Measurements from ENCODE around the gene ADAMTS14. TPM values are rescaled to one million over a fixed set of nuclear protein-coding genes. Genes with fewer than 3 reads are reported as not detected.

The ADAMTS14 gene
- 0.02 TPM for total RNA-seq (2013)
- polyA plus RNA-seq = under 1 TPM in 1 of 3 donors, not detected in 2; 0.05 TPM
- 0.14 and 0.72 TPM in 2 replicates for polyA minus RNA-seq
- total RNA-seq = 0 to 1.7 (median 0.13) reads per million in 11 experiments

GRCh38 chr10:70672165-70673042 is at the start of gene ADAMTS14:
TSS of gene ADAMTS14 (plus strand) at chr10:70672506. CDS start at chr10:70672803, 297 bp downstream.
- Mint-ChIP-seq H3K9me3 (peaks cover 0 to 15% (median 5%) of the 10 kb centered on the region in 7 donors), H3K4me3 (peak within 1 kb of the TSS; percentile 45 to 90), H3K4me1 (peaks cover 8% of the 10 kb centered on the region), H3K27me3 (ENCODE audit: low read depth in 3 of 3) (peaks cover 26 to 42% (median 35%) of the 10 kb centered on the region in 3 donors), H3K36me3 (no peaks in the 10 kb centered on the region), H3K27ac (no peak within 1 kb of the TSS)
- H3K9ac ChIP-seq (ENCODE audit: insufficient read depth, low read length, poor library complexity, severe bottlenecking) = no peak within 1 kb of the TSS
- H3K9me3 ChIP-seq (replicated peaks in 1 of 2; ENCODE audit: control insufficient read depth in 1 of 2, insufficient read depth in 1 of 2, low read length in 2 of 2) = no peaks in the 10 kb centered on the region
- H3K27ac ChIP-seq (ENCODE audit: low read depth in 1 of 2, low read length in 2 of 2) = no peak within 1 kb of the TSS
- no peak for DNase-seq
- no peak within 1 kb of the TSS for H2AFZ ChIP-seq (ENCODE audit: insufficient read depth, low read depth, low read length, poor library complexity, severe bottlenecking)
- H3K27me3 ChIP-seq (ENCODE audit: control insufficient read depth in 2 of 2, insufficient read depth in 2 of 2, low read length in 2 of 2) = peaks cover 16 to 21% of the 10 kb centered on the region in 2 donors
- no peaks in the 10 kb centered on the region for H3K79me2 ChIP-seq (ENCODE audit: insufficient read depth, low read length)
- peak within 1 kb of the TSS; percentile 54 for H3K4me2 ChIP-seq (replicated peaks; ENCODE audit: extremely low read depth, low read length, poor library complexity, severe bottlenecking)
- 2% methylated on average over 95 of the region's 100 CpGs for WGBS (ENCODE audit: insufficient coverage)
- H4K20me1 ChIP-seq (ENCODE audit: insufficient read depth, low read length) = no peaks in the 10 kb centered on the region
- intact Hi-C loops (cut with micrococcal nuclease) = no loop called here
- peak within 1 kb of the TSS in 1 of 3 experiments; percentile 48 for H3K4me3 ChIP-seq (replicated peaks in 1 of 3; ENCODE audit: low read depth in 2 of 3, low read length in 3 of 3)
- TF ChIP-seq, protein P1, sequence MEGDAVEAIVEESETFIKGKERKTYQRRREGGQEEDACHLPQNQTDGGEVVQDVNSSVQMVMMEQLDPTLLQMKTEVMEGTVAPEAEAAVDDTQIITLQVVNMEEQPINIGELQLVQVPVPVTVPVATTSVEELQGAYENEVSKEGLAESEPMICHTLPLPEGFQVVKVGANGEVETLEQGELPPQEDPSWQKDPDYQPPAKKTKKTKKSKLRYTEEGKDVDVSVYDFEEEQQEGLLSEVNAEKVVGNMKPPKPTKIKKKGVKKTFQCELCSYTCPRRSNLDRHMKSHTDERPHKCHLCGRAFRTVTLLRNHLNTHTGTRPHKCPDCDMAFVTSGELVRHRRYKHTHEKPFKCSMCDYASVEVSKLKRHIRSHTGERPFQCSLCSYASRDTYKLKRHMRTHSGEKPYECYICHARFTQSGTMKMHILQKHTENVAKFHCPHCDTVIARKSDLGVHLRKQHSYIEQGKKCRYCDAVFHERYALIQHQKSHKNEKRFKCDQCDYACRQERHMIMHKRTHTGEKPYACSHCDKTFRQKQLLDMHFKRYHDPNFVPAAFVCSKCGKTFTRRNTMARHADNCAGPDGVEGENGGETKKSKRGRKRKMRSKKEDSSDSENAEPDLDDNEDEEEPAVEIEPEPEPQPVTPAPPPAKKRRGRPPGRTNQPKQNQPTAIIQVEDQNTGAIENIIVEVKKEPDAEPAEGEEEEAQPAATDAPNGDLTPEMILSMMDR (IDR thresholded peaks at IDR 0.05) = no peak
- H3K4me1 ChIP-seq (ENCODE audit: control insufficient read depth in 1 of 2, insufficient read depth in 2 of 2, low read length in 2 of 2) = peaks cover 2 to 9% of the 10 kb centered on the region in 2 donors
- H3K36me3 ChIP-seq (replicated peaks in 1 of 2; ENCODE audit: control insufficient read depth in 1 of 2, insufficient read depth in 2 of 2, low read length in 2 of 2) = no peaks in the 10 kb centered on the region

- Histone ChIP-seq H3K79me2 (ENCODE audit: insufficient read depth, low read length) (no peaks in the 10 kb centered on the region), H4K20me1 (ENCODE audit: insufficient read depth, low read length) (no peaks in the 10 kb centered on the region), H3K9ac (ENCODE audit: insufficient read depth, low read length, poor library complexity, severe bottlenecking) (no peak overlapping the region), H3K27ac (ENCODE audit: low read depth in 1 of 2, low read length in 2 of 2) (no peak overlapping the region), H3K27me3 (ENCODE audit: control insufficient read depth in 2 of 2, insufficient read depth in 2 of 2, low read length in 2 of 2) (no peaks in the 10 kb centered on the region), H2AFZ (ENCODE audit: insufficient read depth, low read depth, low read length, poor library complexity, severe bottlenecking) (no peak overlapping the region), H3K9me3 (replicated peaks in 1 of 2; ENCODE audit: control insufficient read depth in 1 of 2, insufficient read depth in 1 of 2, low read length in 2 of 2) (peaks cover 9 to 19% of the 10 kb centered on the region in 2 donors), H3K4me1 (ENCODE audit: control insufficient read depth in 1 of 2, insufficient read depth in 2 of 2, low read length in 2 of 2) (no peaks in the 10 kb centered on the region), H3K4me3 (replicated peaks in 1 of 3; ENCODE audit: low read depth in 2 of 3, low read length in 3 of 3) (no peak overlapping the region), H3K4me2 (replicated peaks; ENCODE audit: extremely low read depth, low read length, poor library complexity, severe bottlenecking) (no peak overlapping the region), H3K36me3 (replicated peaks in 1 of 2; ENCODE audit: control insufficient read depth in 1 of 2, insufficient read depth in 2 of 2, low read length in 2 of 2) (no peaks in the 10 kb centered on the region)
- H3K4me1 Mint-ChIP-seq = no peaks in the 10 kb centered on the region
- H3K27me3 Mint-ChIP-seq (ENCODE audit: low read depth in 3 of 3) = peaks cover 0 to 2% (median under 1%) of the 10 kb centered on the region in 3 donors
- peaks cover 5 to 41% (median 19%) of the 10 kb centered on the region in 7 donors for H3K9me3 Mint-ChIP-seq
- peak overlapping the region in 1 of 7 donors; percentile 46 for H3K27ac Mint-ChIP-seq
- intact Hi-C loops (cut with micrococcal nuclease) = no loop called here
- H3K36me3 Mint-ChIP-seq = peaks cover 0 to 4% of the 10 kb centered on the region in 2 donors
- H3K4me3 Mint-ChIP-seq = no peak overlapping the region
- no CpG with 5 or more reads among the region's 3 CpGs for whole genome bisulfite sequencing (ENCODE audit: insufficient coverage)
- TF ChIP-seq, protein P1 (IDR thresholded peaks at IDR 0.05) = no peak
- DNase-seq = no peak
Measured at GRCh38 chr10:70622541-70622940, 49.8 kb upstream of the ADAMTS14 start.
